NCI-H2081 (cell line): ENCODE results near the gene UMODL1.
"Not testable (repeated sequence)": the region's sequence is repeated elsewhere in the genome, so short reads cannot be mapped to it uniquely, and the experiment has no call there.

Source experiments
- DNase-seq, 2 experiments: peaks; one replicate each; lab custom pipeline; 2025; lab: John Stamatoyannopoulos, UW

UMODL1 gene

GRCh38 chr21:42112857-42113256 lies 41.7 kb downstream of the UMODL1 start:
- DNase-seq = peak in 1 of 2 experiments; percentile 3

GRCh38 chr21:42113926-42114409 lies 42.9 kb downstream of the UMODL1 start:
- no peak for DNase-seq

DNA sequence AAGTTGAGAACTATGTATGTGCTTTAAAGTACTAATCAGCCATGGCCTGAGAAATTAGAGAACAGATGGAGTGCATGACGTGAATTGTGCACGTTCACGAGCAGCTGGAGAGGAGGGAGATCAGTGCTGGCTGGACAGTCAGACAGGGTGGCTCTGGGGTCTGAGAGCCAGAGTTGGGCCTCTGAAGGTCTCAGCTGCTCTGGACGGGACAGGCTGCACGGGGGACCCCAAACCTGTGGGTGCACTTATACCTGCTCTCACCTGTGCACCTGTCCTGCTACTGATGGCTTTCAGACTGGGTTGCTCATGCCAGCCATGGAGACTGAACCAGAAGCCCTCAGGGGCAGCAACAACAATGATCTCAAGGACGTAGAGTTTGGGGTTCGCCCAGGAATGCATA lies 43.5 kb downstream of the UMODL1 start:
- DNase-seq = no peak

DNA sequence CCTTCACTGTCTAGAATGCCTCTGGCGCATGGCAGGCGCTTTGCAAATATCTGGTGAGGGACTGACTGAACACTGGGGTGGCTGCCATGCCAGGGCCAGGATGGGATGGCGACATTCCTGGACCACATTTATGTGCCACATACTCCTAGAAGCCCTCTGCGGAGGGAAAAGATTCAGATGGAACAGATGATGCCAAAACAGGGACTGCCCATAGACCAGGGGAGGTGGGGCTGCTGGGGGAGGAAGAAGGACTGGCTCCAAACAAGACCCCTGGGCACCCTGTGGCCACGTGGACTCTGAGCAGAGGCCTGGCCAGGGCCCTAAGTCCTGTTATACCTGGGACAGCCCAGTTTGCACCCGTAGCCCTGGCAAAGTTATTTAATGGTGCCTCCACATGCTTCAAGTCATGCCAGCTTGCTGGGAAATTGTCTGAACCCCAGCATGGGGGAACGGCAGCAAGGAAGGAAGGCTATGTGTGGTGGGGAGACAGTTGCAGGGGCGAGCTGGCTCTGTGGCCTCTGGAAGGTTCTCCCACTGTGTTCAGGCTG lies 44.1 kb downstream of the UMODL1 start:
- no peak for DNase-seq

DNA sequence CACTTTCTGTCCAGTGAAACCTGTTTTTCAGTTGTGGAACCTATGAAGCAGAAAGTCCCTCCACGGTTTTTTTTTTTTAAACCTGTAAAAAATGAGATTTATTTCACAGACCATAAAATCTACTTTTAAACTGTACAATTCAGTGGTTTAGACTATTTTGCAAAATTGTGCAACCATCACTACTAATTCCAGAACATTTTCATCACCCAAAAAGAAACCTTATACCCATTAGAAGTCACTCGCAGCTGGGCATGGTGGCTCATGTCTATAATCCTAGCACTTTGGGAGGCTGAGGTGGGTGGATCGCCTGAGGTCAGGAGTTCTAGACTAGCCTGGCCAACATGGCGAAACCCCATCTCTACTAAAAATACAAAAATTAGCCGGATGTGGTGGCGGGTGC lies 45.4 kb downstream of the UMODL1 start:
- DNase-seq = not testable (repeated sequence)

- DNase-seq = peak; percentile 57 to 78
Observed at GRCh38 chr21:42117229-42117966, 46.3 kb downstream of the UMODL1 start.

DNA sequence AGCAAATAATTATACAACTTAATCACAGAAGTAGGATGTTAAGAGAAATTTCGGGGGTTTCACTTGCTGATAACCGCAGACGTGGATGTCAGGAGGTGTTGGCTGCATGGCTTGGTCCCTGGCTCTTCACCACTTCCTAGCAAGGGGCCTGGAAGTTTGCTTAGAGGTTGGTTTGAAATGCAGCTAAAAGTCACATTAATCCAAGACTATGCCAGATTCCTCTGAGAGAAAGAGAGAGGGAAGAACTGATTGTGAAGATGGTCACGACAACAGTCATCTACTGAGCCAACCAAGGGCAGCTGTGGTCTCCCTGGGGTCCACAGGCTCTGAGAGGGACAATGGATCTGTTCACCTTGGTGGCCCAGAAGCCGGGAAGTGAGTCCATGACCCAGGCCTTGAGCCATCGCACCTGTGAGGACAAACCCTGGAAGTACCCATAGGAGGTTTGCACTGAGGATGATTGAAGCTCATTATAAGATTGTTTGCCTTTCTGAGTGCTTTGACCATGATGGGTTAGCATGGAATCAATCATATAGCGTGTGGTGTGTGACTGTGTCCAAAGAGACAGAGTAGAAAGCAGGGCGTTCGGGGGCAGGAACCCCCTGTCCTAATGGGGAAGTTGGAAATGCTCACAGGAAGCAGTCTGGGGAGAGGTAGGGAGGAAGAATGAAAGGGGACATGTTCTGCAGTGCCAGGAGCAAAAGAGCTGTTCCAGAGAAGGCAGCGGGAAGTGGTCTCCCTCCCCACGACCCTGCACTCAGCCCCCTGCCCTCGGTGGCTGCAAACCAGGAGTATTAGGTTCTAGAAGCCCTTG lies 47.1 kb downstream of the UMODL1 start:
- DNase-seq = peak in 1 of 2 experiments; percentile 11

- DNase-seq = peak; percentile 32 to 58
Observed at GRCh38 chr21:42118901-42119300, 47.8 kb downstream of the UMODL1 start.

DNA sequence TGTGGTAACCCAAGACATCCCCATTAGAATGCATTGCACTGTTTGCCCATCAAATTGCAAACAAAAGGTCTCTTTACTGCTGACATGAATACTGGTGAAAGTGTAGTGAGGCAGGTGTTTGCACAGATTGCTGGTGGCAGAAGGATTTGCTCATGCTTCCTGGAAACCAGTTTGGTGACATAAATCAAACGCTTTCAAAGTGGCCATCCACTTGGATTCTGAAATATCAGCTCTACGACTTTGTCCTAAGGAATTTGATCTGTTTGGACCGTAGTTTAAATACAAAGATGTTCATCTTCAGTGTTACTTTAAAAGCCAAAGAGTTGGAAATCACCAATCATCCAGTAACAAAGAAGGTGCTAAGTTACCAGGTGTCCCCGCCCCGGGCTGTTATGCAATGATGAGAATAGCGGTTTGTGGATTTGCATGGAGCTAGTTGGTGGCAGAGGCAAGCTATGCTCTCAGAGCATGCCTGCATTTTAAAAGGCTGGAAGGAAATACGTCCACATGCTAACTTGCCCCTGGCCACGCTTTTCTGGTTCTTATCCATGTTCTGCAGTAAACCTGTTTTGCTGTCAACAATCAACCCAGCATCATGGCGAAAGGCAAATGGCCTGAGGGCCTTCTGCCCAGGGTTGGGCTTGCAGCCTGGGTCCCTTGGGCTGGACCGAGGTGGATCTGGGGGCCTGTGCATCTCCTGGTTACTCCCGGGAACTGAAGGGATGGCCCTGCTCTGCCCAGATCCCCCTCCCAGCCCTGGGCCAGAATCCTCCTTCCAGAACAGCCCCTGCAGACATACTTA lies 49.2 kb downstream of the UMODL1 start:
- DNase-seq = peak; percentile 74 to 93

DNA sequence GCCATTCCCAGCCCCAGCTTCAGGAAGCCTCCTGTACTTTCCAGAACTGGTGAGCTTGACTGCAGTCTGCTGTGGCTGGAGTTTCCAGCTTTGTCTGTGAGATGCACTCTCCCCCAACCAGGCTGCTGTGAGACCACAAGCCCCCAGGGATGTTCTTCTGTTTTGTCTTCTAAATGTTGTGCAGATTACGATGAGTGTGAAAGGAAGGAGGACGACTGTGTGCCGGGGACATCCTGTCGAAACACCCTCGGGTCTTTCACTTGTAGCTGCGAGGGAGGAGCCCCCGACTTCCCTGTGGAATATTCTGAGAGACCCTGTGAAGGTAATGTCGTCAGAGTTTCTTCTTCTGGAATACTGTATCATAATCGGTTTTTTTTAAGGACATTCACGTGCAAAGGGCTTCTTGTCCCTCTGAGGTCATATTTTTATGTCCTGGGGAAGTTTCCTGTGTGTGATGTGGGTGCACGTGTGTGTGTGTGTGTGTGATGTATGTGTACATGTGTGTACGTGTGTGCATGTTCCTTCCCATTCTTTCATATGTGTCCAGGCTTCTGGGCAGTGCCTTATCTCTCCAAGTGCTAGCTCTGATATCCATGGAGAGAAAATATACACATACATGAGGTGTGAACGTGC lies 49.9 kb downstream of the UMODL1 start:
- DNase-seq = no peak

- peak in 1 of 2 experiments; percentile 19 for DNase-seq
Observed at GRCh38 chr21:42121794-42122193, 50.7 kb downstream of the UMODL1 start.

- DNase-seq = no peak
Observed at GRCh38 chr21:42122398-42122797, 51.3 kb downstream of the UMODL1 start.

- no peak for DNase-seq
Observed at GRCh38 chr21:42122808-42123207, 51.7 kb downstream of the UMODL1 start.

- DNase-seq = no peak
Observed at GRCh38 chr21:42123219-42123908, 52.2 kb downstream of the UMODL1 start.

DNA sequence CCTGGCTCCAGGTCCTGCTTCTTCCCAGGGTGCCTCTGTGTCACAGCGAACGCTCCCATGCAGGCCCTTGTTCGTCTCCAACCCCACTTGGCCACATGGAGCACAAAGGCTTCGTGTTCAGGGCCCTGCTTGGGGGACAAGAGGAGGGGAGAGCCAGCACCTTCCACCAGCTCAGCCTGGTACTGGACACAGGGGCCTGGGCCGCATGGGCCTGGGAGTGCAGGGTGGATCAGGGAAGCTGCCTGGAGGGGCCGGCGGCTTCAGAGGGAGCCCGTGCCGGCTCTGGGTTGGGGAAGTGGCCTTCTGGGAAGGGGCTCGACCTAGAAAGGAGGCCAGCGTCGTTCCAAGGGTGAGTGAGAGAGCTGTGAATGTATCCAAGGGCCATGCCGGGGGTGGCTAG lies 53.0 kb downstream of the UMODL1 start:
- DNase-seq = no peak

DNA sequence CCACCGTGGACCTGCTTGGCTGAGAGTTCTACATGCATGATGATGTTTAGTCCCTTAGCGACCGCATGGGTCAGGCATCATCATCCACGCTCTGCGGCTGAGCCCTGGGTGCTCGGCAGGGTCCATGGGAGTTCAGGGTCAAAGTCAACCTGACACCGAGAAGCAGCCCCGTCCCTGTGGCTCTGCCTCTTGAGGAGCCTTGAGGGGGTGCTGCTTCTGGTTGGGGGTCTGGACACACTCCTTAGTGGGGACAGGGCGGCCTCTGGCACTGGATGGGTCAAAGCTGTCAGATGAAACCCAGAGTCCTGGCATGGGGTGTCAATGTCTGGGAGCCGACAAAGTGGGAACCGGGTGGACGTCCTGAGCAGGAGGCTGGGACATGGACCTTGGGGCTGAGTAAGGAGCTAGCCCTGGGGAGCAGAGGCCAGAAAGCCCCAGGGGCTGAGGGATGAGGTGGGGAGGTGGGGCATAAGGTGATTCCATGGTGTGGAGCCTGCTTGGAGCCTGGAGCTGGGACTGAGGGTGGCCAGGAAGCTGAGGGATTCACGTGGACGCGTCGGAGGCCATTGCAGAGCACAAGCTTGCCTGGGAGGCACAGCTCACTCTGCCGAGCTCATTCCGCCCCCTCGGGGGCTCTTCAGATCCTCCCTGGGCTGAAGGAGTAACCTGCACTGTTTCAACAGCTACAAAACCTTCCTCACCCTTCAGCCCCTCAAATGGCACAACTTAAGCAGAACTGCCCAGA lies 53.9 kb downstream of the UMODL1 start:
- DNase-seq = no peak

- DNase-seq = no peak
Observed at GRCh38 chr21:42125571-42126544, 54.7 kb downstream of the UMODL1 start.

DNA sequence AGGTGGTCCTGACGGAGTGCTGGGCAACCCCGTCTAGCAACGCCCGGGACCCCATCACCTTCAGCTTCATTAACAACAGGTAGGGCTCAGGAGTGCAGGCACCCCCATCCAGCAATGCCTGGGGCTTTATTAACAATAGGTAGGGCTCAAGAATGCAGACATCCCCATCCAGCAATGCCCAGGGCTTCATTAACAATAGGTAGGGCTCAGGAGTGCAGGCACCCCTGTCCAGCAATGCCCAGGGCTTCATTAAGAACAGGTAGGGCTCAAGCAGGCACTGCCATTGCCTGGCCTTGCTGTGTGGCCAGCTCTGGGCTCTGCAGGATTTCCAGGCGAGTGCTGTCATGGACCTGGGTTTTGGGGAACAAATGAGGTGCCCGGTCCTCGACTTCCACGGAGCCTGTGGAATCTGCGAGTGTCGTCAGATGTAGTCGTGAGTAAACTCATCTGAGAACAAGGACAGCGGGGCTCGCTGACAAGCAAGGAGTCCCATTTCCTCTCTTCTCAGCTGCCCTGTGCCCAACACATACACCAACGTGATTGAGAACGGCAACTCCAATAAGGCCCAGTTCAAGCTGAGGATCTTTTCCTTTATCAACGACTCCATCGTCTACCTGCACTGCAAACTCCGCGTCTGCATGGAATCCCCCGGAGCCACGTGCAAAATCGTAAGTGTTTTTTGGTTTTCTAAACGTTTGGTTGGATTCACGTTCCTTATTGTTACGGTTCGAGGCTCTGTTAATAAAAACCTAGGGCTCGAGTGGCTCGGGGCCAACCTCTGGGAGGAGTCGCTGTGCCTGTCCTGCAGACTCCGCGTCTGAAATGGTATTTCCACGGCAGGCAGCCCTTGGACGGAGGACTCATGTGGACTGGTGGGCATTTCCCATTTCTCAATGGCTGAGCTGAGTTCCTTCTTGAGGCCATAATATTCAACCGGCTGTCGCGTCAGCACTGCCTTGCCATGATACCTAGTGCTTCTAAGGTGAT lies 56.3 kb downstream of the UMODL1 start:
- DNase-seq = no peak
